Measurements from ENCODE around the gene GIMAP4.
"Not testable (repeated sequence)": the region's sequence is repeated elsewhere in the genome, so short reads cannot be mapped to it uniquely, and the experiment has no call there.

GIMAP4 gene

DNA sequence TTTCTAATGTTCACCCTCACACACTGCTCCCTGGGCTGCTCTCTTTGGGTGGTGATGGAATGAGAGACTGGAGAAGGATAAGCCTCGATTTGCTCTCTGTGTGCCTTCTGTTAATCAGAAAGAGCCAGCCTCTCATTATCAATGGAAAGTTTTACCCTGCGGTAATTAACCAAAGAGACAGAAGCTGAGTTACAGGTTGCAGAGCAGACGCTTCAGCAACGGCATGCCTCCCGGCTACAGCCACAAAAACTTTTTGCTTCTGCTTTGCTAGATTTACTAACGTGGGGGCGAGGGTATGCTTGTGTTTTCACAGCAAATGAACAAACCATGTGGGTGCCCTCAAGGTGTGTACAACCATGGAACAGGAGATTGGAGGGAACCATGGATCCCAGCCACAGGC lies 18.0 kb downstream of the GIMAP4 start:
- DNase-seq, result no peak

DNA sequence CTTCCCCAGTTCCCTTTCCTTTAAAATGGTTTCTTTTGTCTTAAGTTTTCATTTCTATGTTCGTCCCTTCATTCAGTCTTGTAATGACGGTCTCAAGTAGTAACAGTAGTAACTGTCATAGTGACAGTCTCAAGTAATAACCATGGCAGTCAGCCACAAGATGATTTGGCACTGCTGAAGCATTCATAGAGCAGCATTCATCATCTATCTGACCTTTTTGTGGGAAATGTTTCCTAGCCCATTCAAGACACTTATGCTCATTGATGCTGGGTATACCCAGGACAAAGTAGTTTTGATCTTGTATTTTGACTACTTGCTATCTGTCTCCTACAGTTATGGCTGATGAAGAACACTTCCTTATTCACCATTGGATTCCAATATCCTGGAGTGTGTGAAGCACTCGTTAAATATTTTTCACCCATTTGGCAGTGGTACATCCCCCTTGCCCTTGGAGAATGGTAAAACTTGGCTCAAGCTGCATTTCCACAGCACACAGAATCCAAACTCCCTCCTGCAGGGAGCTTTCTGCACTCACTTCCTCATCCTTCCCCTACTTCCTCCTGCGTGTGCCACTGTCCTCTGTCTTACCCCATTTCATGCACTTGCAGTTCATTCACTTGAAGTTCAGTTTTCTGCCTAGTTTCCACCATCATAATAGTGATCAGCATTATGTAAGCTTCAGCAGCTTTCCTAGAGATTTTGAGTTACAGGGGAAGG lies 19.0 kb downstream of the GIMAP4 start:
- no peak for DNase-seq

DNA sequence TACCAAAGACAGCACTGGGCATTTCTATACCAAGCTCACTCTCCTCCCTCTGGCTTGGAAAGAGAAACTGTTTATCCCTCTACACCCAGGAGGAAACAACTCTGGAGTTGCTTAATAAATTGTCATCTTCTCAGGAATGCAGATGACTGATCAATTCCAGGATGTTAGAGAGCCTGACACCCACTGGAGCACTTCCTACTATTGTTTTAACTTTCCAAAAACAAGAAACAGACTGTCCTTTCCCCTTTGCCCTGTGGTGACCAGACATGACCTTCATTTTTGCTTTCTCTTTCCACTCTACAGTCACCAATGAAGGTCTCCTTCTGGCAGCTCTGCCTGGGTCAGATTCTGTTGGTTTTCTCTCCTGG lies 19.6 kb downstream of the GIMAP4 start:
- DNase-seq, result no peak

DNA sequence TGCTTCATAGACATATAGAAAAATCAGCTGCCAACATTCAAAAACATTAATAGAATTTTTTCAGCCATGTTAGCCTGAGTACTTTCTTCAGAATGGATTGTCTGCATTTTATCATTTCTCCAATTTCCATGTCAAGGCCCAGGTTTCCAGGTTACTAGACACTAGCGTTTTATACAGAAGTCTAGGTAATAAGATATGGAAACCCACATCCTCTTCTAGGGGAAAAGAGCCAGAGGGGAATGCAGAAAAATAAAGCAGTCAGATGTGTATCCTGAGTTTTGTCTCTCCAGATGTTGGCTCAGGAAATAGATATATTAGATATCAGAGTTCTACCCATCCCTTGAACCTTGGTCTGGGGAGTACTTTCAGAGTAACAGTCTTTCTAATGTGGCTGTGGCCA lies 20.4 kb downstream of the GIMAP4 start:
- no peak for DNase-seq

DNA sequence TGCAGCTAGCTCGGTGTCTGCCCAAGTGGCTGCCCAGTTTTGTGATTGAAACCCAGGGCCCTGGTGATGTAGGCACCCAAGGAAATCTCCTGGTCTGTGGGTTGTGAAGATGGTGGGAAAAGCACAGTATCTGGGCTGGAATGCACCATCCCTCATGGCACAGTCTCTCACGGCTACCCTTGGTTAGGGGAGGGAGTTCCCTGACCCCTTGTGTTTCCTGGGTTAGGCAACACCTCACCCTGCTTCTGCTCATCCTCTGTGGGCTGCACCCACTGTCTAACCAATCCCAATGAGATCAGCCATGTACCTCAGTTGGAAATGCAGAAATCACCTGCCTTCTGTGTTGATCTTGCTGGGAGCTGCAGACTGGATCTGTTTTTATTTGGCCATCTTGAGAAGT lies 27.6 kb downstream of the GIMAP4 start:
- no peak for DNase-seq

DNA sequence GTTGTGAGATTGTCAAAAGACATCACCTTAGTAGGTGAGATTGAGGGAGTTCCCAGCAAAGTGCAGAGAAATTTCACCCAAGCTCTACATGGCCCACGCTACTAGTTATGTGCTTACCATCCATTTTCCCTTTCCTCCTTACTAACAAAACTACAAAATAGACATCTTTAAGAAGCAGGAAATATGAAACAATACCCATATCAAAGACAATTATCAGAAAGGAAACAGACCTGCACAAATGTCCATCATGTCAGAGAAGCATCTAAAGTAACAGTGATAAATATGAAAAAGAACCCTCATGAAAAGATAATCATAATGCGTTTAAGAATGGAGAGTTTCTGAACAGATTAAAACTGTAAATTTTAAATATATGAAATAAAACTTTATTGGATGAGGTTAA lies 28.2 kb downstream of the GIMAP4 start:
- DNase-seq, result no peak

DNA sequence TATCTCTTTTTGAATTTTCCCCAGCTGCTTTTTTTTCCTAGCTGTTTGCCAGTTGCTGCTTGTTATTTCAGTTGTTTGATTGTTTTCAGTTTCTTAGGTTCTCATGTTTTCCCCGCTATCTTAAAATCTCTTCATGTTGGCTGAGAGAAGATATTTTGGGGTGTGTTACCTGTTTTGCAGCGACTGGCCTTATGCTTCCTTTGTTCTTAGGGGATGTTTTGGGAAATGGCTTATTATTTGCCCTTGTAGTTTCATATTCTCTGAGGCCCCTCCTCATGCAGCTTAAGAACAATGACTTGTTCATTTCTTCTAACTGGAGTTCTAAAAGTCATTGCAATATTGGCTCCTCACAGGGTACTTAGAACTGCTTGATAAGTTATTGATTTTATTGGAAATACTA lies 36.4 kb downstream of the GIMAP4 start:
- DNase-seq, result not testable (repeated sequence)

DNA sequence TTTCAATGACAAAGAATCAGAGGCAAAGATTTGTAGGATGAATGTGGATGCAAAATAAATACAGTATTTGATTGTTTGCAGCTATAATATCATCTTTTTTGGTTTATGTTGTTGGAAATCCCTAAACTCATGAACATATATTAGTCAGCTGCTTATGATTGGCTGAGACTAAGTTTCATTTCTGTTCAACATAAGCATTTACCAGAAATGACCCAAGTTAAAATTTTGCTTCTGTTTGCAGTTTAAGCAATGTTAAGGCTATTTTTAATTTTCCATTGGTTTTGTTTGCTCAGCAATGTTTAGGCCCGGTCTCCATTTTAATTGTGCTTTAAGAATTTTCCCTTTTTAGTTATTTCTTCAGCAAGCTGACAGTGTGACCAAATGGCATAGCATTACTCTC lies 43.0 kb downstream of the GIMAP4 start:
- no peak for DNase-seq

DNA sequence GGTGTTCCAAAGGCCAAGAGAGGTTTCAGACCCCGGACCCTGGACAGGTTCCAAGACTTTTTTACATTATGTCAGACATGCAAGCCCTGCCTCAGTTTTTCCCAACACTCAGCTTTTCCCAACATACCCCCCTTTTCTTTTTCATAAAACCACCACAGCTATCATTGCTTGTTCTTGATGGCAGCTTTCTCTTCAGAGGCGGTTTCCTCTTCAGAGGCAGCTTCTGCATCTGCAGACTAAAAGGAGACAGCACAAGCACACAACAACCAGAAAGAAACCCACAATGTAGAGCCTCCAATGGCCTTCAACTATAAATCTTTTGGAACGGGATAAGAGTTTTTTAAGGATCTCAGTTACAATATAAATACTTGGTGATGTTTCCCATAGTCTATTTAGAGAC lies 45.7 kb downstream of the GIMAP4 start:
- no peak for DNase-seq

DNA sequence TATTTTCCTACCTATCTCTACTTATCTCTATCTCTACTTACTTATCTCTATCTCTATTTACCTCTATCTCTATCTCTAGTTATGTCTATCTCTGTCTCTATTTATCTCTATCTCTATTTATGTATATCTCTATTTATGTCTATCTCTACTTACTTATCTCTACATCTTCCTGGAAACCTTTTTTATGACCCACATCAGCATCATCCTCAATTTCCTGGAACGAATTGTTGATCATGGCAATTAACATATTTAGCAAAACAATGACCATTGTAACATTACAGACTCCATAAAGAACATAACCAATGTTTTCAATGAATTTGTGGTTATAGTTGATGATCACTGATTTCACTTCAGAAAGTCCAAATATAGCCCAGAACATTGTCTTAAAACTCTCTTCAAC lies 46.7 kb downstream of the GIMAP4 start:
- no peak for DNase-seq

DNA sequence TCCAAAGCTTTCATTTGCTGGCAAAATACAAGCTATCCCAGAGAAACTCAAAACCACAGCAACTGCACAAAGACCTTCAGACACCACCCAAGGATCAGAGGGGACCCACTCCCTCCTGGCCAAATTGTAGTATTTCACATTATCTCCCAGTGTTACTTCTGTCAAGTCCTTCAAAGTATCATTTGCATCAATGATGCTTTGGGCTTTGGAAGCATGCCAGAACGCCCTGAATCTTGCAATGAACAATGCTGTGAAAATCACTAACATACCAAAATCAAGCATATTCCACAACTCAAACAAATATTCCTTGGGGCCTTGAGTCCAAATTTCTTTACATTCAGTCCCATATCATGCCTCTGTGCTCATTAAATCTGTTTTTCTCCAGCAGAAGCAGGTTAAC lies 47.2 kb downstream of the GIMAP4 start:
- not testable (repeated sequence) for DNase-seq

DNA sequence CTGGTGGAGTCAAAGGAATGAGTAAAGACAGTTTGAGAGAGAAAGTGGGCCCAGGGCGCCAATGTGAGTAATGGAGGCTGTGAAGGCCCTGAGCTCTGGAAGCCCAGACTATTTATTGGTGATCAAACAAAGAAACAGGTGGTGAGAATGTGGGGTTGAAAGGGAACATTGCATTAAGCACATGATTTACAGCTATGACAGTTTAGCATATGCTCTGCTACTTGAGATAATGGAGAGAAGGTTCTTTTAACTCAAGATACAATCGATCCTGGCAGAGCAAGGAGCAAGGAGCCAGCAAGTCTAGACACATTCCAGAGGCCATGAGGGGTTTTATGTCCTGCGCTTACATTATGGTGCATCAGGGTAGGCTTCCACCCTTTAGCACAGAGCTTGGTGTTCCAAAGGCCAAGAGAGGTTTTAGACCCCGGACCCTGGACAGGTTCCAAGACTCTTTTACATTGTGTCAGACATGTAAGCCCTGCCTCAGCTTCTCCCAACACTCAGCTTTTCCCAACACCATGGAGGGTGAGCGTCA lies 48.1 kb downstream of the GIMAP4 start:
- DNase-seq, result not testable (repeated sequence)

DNA sequence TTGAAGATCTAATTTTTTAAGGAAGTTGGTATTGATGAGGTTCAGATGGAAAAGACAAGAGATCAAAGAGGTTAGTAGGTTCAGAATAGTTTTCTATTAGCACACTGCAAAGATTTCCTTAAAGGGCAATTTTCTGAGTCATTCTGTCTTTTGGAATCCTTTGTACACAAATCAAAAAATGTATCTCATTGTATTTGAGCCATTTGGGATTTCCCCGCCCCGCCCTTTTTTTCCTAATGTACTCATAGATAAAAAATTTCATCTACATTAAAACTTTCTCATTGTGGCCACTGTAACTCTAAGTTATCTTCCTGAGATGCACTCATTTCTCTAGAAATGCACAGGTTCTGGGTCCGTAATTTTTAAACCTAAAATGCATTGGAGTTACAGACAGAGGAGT lies 52.9 kb downstream of the GIMAP4 start:
- peak; percentile 43 for DNase-seq

DNA sequence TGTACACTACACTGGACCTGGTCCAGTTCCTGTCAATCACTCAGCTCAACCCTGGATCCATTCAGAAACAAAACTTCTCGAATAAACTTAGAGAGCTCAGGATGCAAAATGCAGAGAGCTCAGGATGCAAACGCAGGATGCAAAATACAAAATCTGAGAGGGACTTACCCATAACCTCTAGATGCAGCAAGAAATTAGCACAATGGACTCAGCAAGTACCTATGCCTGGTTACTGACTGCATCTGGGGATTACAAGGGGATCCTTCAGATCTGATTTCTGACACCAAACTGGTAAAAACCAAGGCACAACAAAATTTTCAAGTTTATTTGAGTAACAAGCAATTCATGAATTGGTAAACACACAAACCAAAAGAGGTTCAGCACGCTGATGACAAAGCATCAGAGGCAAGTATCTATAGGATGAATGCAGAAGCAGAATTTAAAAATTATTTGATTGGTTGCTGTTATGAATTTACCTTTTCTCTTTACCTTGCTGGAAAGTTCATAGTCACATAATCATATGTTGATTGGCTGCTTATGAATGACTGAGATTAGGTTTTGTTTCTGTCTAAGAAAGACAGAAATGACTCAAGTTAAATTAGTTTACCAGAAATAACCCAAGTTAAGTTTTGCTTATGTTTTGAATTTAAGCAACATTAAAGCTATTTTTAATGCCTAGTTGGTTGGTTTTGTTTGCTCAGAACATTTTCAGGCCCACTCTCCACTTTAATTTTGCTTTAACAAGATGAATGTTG lies 53.6 kb downstream of the GIMAP4 start:
- DNase-seq, result no peak

DNA sequence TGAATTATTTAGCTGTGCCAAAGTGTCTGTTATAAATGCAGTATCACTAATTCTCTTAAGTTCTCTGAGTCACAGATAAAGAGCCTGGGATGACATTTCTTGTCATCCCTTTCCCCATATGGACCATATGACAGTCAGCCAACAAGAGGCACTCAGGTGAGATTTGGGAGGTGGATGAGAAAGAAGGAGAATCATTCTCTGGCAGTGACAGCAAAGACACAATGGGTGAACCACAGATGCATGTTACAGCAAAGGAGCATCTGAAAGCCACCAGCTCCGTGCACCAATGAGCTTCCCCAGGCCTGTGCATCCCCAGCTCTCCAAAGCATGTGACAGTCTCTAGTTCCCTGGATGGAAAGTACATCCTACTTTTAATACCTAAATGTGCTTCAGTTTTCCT lies 54.2 kb downstream of the GIMAP4 start:
- DNase-seq, result no peak

Data from stimulated activated CD4-positive, alpha-beta T cell treated with anti-CD3 and anti-CD28 coated beads, Interleukin-15, amount 100 ng/mL, for 24 hours (primary cell).